ENCODE measurements around the gene KIFC1.
A peak's percentile ranks its signal among the peaks of the same experiment; 100 is the strongest.

KIFC1 gene

DNA sequence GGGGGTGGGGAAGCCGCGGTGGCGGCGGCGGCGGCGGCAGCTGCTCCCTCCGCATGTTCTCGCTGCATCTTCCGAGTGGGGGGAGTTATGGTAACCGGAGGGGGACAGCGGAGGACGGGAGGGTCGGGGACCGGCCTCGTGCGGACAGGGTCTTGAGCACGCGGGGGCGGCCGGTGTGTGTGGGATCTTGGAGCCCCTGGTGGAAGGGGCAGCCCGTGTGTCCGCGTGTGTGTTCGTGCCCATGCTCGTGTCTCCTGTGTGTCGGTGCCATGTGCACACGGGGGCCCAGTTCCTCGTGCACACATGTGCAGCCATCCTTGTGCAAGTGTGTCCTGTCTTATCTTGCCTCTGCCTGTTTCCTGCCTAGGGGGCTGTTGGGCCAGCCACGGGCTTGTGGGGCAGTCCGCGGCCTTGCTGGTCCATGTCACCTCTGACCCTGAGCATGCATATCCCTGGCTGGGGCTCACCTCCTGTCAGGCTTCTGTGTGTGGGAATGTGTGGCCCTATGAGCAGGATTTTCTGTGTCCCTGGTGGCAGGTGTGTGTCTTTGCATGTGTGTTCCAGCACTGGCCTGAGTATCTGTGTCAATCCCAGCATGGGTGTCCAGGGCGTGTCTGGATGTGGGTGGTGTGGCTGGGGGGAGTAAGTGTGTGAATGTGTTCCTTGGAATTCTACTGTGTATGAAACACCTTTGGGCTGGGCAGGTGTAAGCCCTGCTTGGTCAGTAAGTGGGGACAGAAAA is 36.8 kb downstream of the KIFC1 start:
- H3K4me3 ChIP-seq (ENCODE audit: low read depth in 1 of 2, low read length in 1 of 2) = peak overlapping the region; percentile 31 to 41
- H3K36me3 ChIP-seq = no peaks in the 10 kb centered on the region
- H3K27ac ChIP-seq = no peak overlapping the region
- peaks cover 67% of the 10 kb centered on the region for H3K27me3 ChIP-seq
- no peaks in the 10 kb centered on the region for H3K9me3 ChIP-seq
- peaks cover 47 to 60% of the 10 kb centered on the region in 2 experiments for H3K4me1 ChIP-seq (ENCODE audit: control insufficient read depth in 1 of 2, insufficient read depth in 1 of 2, low read depth in 1 of 2, low read length in 1 of 2)
- TF ChIP-seq, protein P1, sequence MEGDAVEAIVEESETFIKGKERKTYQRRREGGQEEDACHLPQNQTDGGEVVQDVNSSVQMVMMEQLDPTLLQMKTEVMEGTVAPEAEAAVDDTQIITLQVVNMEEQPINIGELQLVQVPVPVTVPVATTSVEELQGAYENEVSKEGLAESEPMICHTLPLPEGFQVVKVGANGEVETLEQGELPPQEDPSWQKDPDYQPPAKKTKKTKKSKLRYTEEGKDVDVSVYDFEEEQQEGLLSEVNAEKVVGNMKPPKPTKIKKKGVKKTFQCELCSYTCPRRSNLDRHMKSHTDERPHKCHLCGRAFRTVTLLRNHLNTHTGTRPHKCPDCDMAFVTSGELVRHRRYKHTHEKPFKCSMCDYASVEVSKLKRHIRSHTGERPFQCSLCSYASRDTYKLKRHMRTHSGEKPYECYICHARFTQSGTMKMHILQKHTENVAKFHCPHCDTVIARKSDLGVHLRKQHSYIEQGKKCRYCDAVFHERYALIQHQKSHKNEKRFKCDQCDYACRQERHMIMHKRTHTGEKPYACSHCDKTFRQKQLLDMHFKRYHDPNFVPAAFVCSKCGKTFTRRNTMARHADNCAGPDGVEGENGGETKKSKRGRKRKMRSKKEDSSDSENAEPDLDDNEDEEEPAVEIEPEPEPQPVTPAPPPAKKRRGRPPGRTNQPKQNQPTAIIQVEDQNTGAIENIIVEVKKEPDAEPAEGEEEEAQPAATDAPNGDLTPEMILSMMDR (IDR thresholded peaks at IDR 0.05) = no peak

DNA sequence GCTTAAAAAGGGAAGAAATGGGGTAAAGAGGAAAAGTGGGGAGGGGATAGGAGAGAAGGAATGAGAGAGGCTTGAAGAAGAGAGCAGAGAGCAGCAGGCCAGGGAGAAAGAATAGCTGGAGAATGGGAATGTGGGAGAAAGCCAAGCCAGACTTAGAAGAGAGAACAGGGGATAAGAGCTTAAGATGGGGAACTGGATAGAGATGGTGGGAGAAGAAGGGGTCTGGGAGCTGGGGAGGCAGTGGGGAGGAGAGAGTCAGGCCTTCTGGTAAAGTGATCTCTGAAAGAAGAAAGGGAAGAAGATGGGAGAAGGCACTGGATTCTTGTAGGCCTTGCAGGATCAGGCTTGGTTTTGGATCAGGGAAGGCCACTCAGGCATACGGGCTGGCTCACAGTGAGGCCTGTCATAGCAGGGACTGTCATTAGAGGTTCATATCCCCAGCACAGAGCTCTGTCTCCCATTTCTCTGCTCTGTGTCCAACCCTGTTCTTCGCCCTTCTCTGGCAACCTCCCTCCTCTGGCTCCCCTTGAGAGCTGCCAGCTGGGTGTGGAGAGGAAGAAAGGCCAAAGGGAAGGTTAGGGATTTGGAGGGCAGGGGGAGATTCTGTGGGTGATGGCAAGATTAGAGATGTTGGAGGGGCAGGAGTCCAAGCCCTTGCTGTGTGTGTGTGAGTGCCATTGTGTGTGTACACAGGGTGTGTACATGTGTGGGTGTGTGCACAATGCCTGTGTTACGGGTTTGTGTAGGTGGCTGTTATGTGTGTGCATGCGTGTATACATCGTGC is 37.5 kb downstream of the KIFC1 start:
- TF ChIP-seq, protein P1 (IDR thresholded peaks at IDR 0.05) = no peak
- Histone ChIP-seq H3K27me3 (peaks cover 66% of the 10 kb centered on the region), H3K9me3 (no peaks in the 10 kb centered on the region), H3K4me1 (ENCODE audit: control insufficient read depth in 1 of 2, insufficient read depth in 1 of 2, low read depth in 1 of 2, low read length in 1 of 2) (peaks cover 47 to 60% of the 10 kb centered on the region in 2 experiments), H3K4me3 (ENCODE audit: low read depth in 1 of 2, low read length in 1 of 2) (no peak overlapping the region), H3K36me3 (no peaks in the 10 kb centered on the region), H3K27ac (no peak overlapping the region)

DNA sequence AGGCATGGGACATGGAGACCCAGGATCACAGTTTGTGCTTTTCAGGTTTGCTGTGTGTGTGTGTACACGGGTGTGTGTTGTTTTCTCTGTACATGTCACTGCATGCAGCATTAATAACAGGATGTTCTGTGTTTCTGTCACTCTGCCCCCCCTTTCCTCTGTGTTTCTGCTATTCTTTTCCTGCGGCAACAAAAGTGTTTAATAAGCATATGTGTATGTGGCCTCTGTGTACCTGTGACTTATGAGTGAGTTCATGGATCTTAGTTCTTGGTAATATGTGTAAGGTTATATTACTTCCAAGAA is 38.1 kb downstream of the KIFC1 start:
- Histone ChIP-seq H3K27ac (no peak overlapping the region), H3K9me3 (no peaks in the 10 kb centered on the region), H3K4me3 (ENCODE audit: low read depth in 1 of 2, low read length in 1 of 2) (no peak overlapping the region), H3K4me1 (ENCODE audit: control insufficient read depth in 1 of 2, insufficient read depth in 1 of 2, low read depth in 1 of 2, low read length in 1 of 2) (peaks cover 47 to 60% of the 10 kb centered on the region in 2 experiments), H3K27me3 (peaks cover 66% of the 10 kb centered on the region), H3K36me3 (no peaks in the 10 kb centered on the region)
- TF ChIP-seq, protein P1 (IDR thresholded peaks at IDR 0.05) = no peak

DNA sequence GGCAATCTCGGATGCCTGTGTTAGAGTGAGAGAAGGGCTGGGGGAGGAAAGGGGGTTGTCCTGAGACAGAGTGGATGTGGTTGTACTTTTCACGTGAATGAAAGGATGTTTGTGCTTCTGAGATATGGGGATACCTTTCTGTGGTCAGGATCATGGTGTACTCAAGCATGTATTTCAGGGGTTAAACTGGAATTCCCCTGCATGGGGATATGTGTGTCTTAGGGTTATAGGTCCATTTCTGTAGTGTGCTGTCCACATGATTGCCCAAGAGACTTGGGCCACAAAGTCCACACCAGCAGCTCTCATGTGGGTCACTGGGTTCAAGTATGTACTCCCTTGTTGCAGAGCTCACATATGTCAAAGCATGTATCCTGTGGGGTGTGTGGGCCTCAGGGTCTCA is 38.7 kb downstream of the KIFC1 start:
- no peaks in the 10 kb centered on the region for H3K36me3 ChIP-seq
- H3K27ac ChIP-seq = no peak overlapping the region
- TF ChIP-seq, protein P1 (IDR thresholded peaks at IDR 0.05) = no peak
- no peaks in the 10 kb centered on the region for H3K9me3 ChIP-seq
- H3K4me3 ChIP-seq (ENCODE audit: low read depth in 1 of 2, low read length in 1 of 2) = no peak overlapping the region
- H3K4me1 ChIP-seq (ENCODE audit: control insufficient read depth in 1 of 2, insufficient read depth in 1 of 2, low read depth in 1 of 2, low read length in 1 of 2) = peaks cover 40 to 54% of the 10 kb centered on the region in 2 experiments
- H3K27me3 ChIP-seq = peaks cover 66% of the 10 kb centered on the region

DNA sequence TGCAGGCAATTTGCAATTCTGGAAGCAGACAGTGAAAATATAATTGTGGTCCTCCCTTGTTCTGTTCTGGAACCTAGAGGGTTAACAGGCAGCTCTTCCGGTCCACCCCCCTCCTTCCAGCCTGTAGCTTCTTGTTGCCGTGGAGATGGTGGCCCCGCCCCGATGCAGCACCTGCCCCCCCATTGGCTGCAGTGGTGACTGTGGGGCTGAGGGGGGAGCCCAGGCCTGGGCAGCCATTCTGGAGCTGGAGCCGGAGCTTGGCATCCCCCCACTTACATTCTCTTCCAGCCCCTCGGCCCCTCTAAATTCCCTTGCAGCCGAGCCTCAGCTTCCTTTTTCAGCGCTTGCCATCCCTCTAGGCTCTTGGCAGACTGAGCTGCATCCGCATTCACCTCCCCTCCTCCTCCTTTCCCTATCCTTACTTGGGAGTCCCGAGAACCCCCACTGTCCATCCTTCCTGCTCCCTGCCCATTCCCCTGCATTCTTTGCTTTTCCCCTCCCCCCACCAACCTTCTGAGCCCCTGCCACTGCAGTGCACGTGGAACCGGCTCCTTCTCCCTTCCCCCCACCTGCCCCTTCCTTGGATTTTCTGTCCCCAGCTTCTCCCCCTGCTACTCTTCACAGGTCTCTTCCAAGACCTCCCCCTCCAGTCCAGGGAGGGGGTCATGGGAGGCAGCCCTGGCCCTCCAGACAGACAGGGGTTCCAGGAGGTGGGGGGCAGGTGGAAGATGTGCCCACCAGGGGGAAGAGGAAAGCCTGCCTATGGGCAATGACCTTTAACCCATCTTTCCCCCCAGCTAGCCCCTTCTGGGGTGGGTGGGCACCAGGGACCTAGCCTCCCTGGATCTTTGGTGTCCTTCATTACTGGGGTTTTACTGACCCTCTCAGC is 39.6 kb downstream of the KIFC1 start:
- H3K4me3 ChIP-seq (ENCODE audit: low read depth in 1 of 2, low read length in 1 of 2) = peak overlapping the region in 1 of 2 experiments; percentile 21
- H3K9me3 ChIP-seq = no peaks in the 10 kb centered on the region
- H3K4me1 ChIP-seq (ENCODE audit: control insufficient read depth in 1 of 2, insufficient read depth in 1 of 2, low read depth in 1 of 2, low read length in 1 of 2) = peaks cover 35 to 45% of the 10 kb centered on the region in 2 experiments
- no peak overlapping the region for H3K27ac ChIP-seq
- TF ChIP-seq, protein P1 (IDR thresholded peaks at IDR 0.05) = no peak
- H3K36me3 ChIP-seq = no peaks in the 10 kb centered on the region
- peaks cover 62% of the 10 kb centered on the region for H3K27me3 ChIP-seq
